Gastroesophageal sphincter (tissue), 3 donors: ENCODE data around the gene FAM13A.

Experiments
- CTCF ChIP-seq, 4 experiments: fragments of 200-600 bp in 2 of 4; fragments of 450-650 bp in 2 of 4; sonication (generic) in 1 of 4; IDR thresholded peaks; one replicate each; pipeline ENCODE4 v1.5.1; 2017 to 2019; ENCODE audit warnings: antibody characterized with exemption in 4 of 4, mild to moderate bottlenecking in 2 of 4, moderate library complexity in 2 of 4
- EP300 ChIP-seq: sonication (generic); formaldehyde crosslinking; IDR thresholded peaks from one replicate; pipeline ENCODE4 v1.6.1; 2017; ENCODE audit warnings: antibody characterized with exemption, mild to moderate bottlenecking
- POLR2A ChIP-seq, 2 donors: fragments of 450-650 bp; IDR thresholded peaks; one replicate each; pipeline ENCODE4 v1.6.1; 2017; ENCODE audit warnings: antibody characterized with exemption in 2 of 2, mild to moderate bottlenecking in 2 of 2, moderate library complexity in 1 of 2
- POLR2AphosphoS5 ChIP-seq: sonication (generic); formaldehyde crosslinking; IDR thresholded peaks from one replicate; pipeline ENCODE4 v1.6.1; 2017; ENCODE audit warnings: antibody characterized with exemption

GRCh38 chr4:88722276-88722780, 334.7 kb downstream of the FAM13A start:
- no peak for TF ChIP-seq POLR2AphosphoS5
- TF ChIP-seq CTCF (IDR thresholded peaks at IDR 0.05), result no peak
- TF ChIP-seq POLR2A (IDR thresholded peaks at IDR 0.05), result no peak
- no peak for TF ChIP-seq EP300
